Endothelial cell of umbilical vein (primary cell): ENCODE measurements around the gene DNAJB11. TPM values are rescaled to one million over a fixed set of nuclear protein-coding genes. Genes with fewer than 3 reads are reported as not detected.

Experiments used
- BruUV-seq: library from RNA; stranded (reverse); fragments of 400-500 nt; replicated peaks from 2 replicates; lab custom pipeline; 2021; lab: Mats Ljungman, UMichigan
- CTCF ChIA-PET: fragments of 300-600, 350-600 bp; sonication (Branson Sonifier 250); formaldehyde crosslinking; loops from one replicate; lab custom pipeline; 2021; ENCODE audit warnings: antibody characterized with exemption, inconsistent platforms; lab: Charles Lee
- POLR2A ChIA-PET: fragments of 300-600, 350-600 bp; sonication (Branson Sonifier 250); formaldehyde crosslinking; loops from one replicate; lab custom pipeline; 2021; ENCODE audit warnings: antibody characterized with exemption, inconsistent platforms; lab: Charles Lee
- DNase-seq: peaks from one replicate; pipeline ENCODE4 v3.0.0-alpha.2; 2011; ENCODE audit warnings: low read depth, low spot score
- FAIRE-seq: peaks from 2 replicates; lab custom pipeline; 2011; peaks lifted over from hg19 to GRCh38; lab: Jason Lieb, UNC
- H2AFZ ChIP-seq: 2 replicates; pipeline ENCODE4 v1.6.0; 2012; ENCODE audit warnings: low read depth, low read length, control low read depth, inconsistent platforms
- H3K27ac ChIP-seq: 2 replicates; pipeline ENCODE4 v1.5.1; 2011; ENCODE audit warnings: low read depth, mild to moderate bottlenecking, control low read depth, low read length, moderate library complexity; ENCODE audit not compliant: insufficient read depth
- H3K27me3 ChIP-seq, 2 experiments: 2 replicates each; pipeline versions ENCODE4 v1.6.0 to v1.6.1; 2011; ENCODE audit warnings: low read length in 2 of 2, mixed read lengths in 1 of 2; ENCODE audit not compliant: control insufficient read depth in 2 of 2, insufficient read depth in 2 of 2
- H3K36me3 ChIP-seq, 2 experiments: 2 replicates in 1 of 2; 3 replicates in 1 of 2; pipeline ENCODE4 v1.5.1; 2011; ENCODE audit warnings: low read length in 2 of 2, mild to moderate bottlenecking in 1 of 2, moderate library complexity in 1 of 2; ENCODE audit not compliant: control insufficient read depth in 2 of 2, insufficient read depth in 2 of 2; ENCODE audit errors: extremely low read depth in 1 of 2
- H3K4me1 ChIP-seq: 3 replicates; pipeline ENCODE4 v1.5.1; 2011; ENCODE audit warnings: mild to moderate bottlenecking, low read length; ENCODE audit not compliant: control insufficient read depth, insufficient read depth; ENCODE audit errors: extremely low read depth
- H3K4me2 ChIP-seq: 2 replicates; pipeline ENCODE4 v1.6.1; 2011; ENCODE audit warnings: low read length, control low read depth, mixed read lengths; ENCODE audit not compliant: insufficient read depth
- H3K4me3 ChIP-seq, 3 experiments: fragments of 200-600 bp in 1 of 3; sonication (generic), shearing (Covaris generic) in 1 of 3; replicated peaks in 1 of 3; 2 replicates each; pipeline ENCODE4 v1.5.1; 2011 to 2016; ENCODE audit warnings: control low read depth in 3 of 3, low read length in 3 of 3, mild to moderate bottlenecking in 2 of 3, inconsistent platforms in 1 of 3, low read depth in 1 of 3, moderate library complexity in 1 of 3; ENCODE audit not compliant: insufficient read depth in 1 of 3
- H3K79me2 ChIP-seq: 2 replicates; pipeline ENCODE4 v1.6.0; 2012; ENCODE audit warnings: low read length, inconsistent platforms; ENCODE audit not compliant: control insufficient read depth, insufficient read depth
- H3K9ac ChIP-seq: replicated peaks from 2 replicates; pipeline ENCODE3; 2011; ENCODE audit warnings: low read length, control low read depth; ENCODE audit not compliant: insufficient read depth; ENCODE audit errors: extremely low read depth
- H3K9me1 ChIP-seq: replicated peaks from 3 replicates; pipeline ENCODE4 v1.6.0; 2011; ENCODE audit warnings: mild to moderate bottlenecking, low read length; ENCODE audit not compliant: control insufficient read depth, insufficient read depth; ENCODE audit errors: extremely low read depth
- H3K9me3 ChIP-seq: replicated peaks from 2 replicates; pipeline ENCODE4 v1.5.1; 2012; ENCODE audit warnings: low read length, inconsistent platforms; ENCODE audit not compliant: control insufficient read depth, insufficient read depth
- H4K20me1 ChIP-seq: replicated peaks from 2 replicates; pipeline ENCODE3; 2011; ENCODE audit warnings: mild to moderate bottlenecking, low read length; ENCODE audit not compliant: control insufficient read depth, insufficient read depth; ENCODE audit errors: extremely low read depth
- EZH2 ChIP-seq: IDR thresholded peaks from 2 replicates; pipeline ENCODE4 v1.6.1; 2012; ENCODE audit warnings: borderline replicate concordance, low read depth, mild to moderate bottlenecking, moderate library complexity, low read length, inconsistent platforms; ENCODE audit not compliant: severe bottlenecking
- FOS ChIP-seq: IDR thresholded peaks from 2 replicates; pipeline ENCODE4 v1.6.1; 2011; ENCODE audit warnings: mild to moderate bottlenecking, low read length, moderate library complexity, borderline replicate concordance; ENCODE audit not compliant: insufficient read depth
- GATA2 ChIP-seq: IDR thresholded peaks from 2 replicates; pipeline ENCODE4 v1.7.0; 2011; ENCODE audit warnings: low read depth, mild to moderate bottlenecking, moderate library complexity, mixed read lengths, low read length; ENCODE audit not compliant: insufficient read length, insufficient read depth
- JUN ChIP-seq: IDR thresholded peaks from 2 replicates; pipeline ENCODE4 v1.6.1; 2011; ENCODE audit warnings: borderline replicate concordance, low read depth; ENCODE audit not compliant: insufficient read length, insufficient read depth
- MYC ChIP-seq: IDR thresholded peaks from one replicate; pipeline ENCODE4 v1.6.1; 2011; ENCODE audit warnings: mild to moderate bottlenecking, low read depth, low read length
- POLR2A ChIP-seq: IDR thresholded peaks from 2 replicates; pipeline ENCODE4 v1.6.1; 2012; ENCODE audit warnings: low read depth, mild to moderate bottlenecking, control low read depth, low read length
- POLR2AphosphoS5 ChIP-seq: IDR thresholded peaks from 2 replicates; pipeline ENCODE4 v1.6.1; 2012; ENCODE audit warnings: low read depth, mild to moderate bottlenecking, control low read depth, low read length, moderate library complexity; ENCODE audit not compliant: insufficient read depth
- dilution Hi-C: fragments of 300-500 bp; cut with MboI; formaldehyde crosslinking; loops from one replicate; pipeline ENCODE4 v1.15.0; 2019; ENCODE audit warnings: low sequenced_read_pairs; ENCODE audit not compliant: extremely low pct_ligation_motif_present
- intact Hi-C: fragments of 100-400 bp; cut with micrococcal nuclease; formaldehyde crosslinking; loops from one replicate; pipeline ENCODE4 v1.10.0; 2022
- polyA plus RNA-seq, 4 experiments: library from polyadenylated mRNA; depleted of rRNA in 3 of 4; stranded (reverse) in 3 of 4; unstranded in 1 of 4; fragments of >200 nt; gene quantifications; 2 replicates each; pipeline versions ENCODE4 v1.2.1 to v1.2.3, GENCODE V29; 2011 to 2012; ENCODE audit warnings: missing spikeins in 1 of 4
- total RNA-seq: library from RNA; stranded (reverse); gene quantifications from 2 replicates; pipeline ENCODE4 v1.2.3, GENCODE V29; 2021
- TF ChIP-seq, protein P1 (sequence below): IDR thresholded peaks from 2 replicates; pipeline ENCODE4 v1.6.1; 2011; ENCODE audit not compliant: insufficient read depth, insufficient read length
- TF ChIP-seq, protein P2 (sequence below), 2 donors: IDR thresholded peaks; 1 replicate in 1 of 2; 2 replicates in 1 of 2; pipeline ENCODE4 v1.5.1; 2011; ENCODE audit warnings: low read length in 2 of 2, mild to moderate bottlenecking in 2 of 2, moderate library complexity in 2 of 2, control low read depth in 1 of 2, inconsistent platforms in 1 of 2, low read depth in 1 of 2; ENCODE audit not compliant: insufficient read depth in 1 of 2; ENCODE audit errors: extremely low read depth in 1 of 2

The DNAJB11 gene
- total and polyA plus RNA-seq, 2 donors (not counting 3 experiments of a cell fraction or from before 2014, with no cell fraction given): 39.5 to 87.6 TPM

DNA sequence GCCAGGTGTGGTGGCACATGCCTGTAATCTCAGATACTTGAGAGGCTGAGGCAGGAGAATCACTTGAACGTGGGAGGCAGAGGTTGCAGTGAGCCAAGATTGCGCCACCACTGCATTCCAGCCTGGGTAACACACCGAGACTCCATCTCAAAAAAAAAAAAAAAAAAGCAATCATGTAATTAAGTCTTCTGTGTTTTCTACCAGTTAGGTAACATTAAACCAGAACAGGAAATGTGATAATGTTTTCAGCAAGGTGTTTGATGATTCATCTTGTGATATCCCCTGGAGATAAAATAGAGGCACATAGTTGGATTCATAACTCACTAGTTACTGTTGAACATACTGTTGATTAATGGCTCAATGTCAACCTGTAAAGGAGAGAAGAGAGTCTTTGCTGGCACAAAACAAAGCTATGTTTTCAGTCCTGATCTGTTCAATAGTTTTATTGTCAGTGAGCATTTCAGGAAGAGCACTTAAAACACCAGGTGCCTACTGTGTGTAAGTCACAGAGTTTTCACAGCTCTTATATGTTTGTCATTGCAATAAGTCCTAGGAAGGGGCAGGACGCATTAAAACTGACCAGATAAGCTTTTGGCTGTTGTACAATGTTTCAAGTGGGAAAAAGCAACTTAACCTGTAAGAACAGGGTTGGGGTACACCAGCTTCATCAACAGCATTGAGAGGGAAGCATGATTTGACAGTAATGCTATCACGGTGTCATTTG is 19.5 kb downstream of the DNAJB11 start:
- no peak for FAIRE-seq
- Histone ChIP-seq H3K27ac (no peak overlapping the region), H3K27me3 (no peaks in the 10 kb centered on the region), H3K79me2 (no peaks in the 10 kb centered on the region), H3K9me3 (no peaks in the 10 kb centered on the region), H3K4me3 (no peak overlapping the region), H3K9me1 (no peaks in the 10 kb centered on the region), H2AFZ (no peak overlapping the region), H3K4me2 (no peak overlapping the region), H3K4me1 (no peaks in the 10 kb centered on the region), H3K9ac (no peak overlapping the region), H4K20me1 (no peaks in the 10 kb centered on the region), H3K36me3 (peaks cover 4 to 10% of the 10 kb centered on the region in 2 experiments)
- POLR2A ChIA-PET: no interaction called here
- DNase-seq: no peak
- CTCF ChIA-PET: interaction anchor here (0.6 to 2.8 kb wide), 8 partner anchors 9 to 1089 kb away, joined by 3 to 17 read pairs (median 5); no protein-coding TSS in a partner anchor
- intact Hi-C loops: no loop called here
- dilution Hi-C loops: no loop called here
- BruUV-seq: no TSS peak
- TF ChIP-seq, protein P1, sequence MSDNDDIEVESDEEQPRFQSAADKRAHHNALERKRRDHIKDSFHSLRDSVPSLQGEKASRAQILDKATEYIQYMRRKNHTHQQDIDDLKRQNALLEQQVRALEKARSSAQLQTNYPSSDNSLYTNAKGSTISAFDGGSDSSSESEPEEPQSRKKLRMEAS: no peak
- TF ChIP-seq POLR2AphosphoS5 (no peak), MYC (no peak), FOS (no peak), EZH2 (no peak), JUN (no peak), POLR2A (no peak), GATA2 (no peak)
- TF ChIP-seq, protein P2, sequence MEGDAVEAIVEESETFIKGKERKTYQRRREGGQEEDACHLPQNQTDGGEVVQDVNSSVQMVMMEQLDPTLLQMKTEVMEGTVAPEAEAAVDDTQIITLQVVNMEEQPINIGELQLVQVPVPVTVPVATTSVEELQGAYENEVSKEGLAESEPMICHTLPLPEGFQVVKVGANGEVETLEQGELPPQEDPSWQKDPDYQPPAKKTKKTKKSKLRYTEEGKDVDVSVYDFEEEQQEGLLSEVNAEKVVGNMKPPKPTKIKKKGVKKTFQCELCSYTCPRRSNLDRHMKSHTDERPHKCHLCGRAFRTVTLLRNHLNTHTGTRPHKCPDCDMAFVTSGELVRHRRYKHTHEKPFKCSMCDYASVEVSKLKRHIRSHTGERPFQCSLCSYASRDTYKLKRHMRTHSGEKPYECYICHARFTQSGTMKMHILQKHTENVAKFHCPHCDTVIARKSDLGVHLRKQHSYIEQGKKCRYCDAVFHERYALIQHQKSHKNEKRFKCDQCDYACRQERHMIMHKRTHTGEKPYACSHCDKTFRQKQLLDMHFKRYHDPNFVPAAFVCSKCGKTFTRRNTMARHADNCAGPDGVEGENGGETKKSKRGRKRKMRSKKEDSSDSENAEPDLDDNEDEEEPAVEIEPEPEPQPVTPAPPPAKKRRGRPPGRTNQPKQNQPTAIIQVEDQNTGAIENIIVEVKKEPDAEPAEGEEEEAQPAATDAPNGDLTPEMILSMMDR (IDR thresholded peaks at IDR 0.05; ENCODE audit: extremely low read depth in 1 of 2, insufficient read depth in 1 of 2, low read depth in 1 of 2, low read length in 2 of 2): no peak
